ENCODE results near the gene CCDC137.

CCDC137 gene

GRCh38 chr17:81683584-81684441, 17.3 kb downstream of the CCDC137 start, which contains the start of the genes ARL16 and HGS:
Gene ARL16 (minus strand): TSS chr17:81683797. CDS start chr17:81683753, 44 bp downstream.
Gene HGS (plus strand): TSS chr17:81684011. CDS start chr17:81684067, 56 bp downstream.
- DNase-seq: peak; percentile 98

GRCh38 chr17:81684442-81684911, 17.9 kb downstream of the CCDC137 start:
- DNase-seq: no peak

GRCh38 chr17:81685108-81685507, 18.6 kb downstream of the CCDC137 start:
- DNase-seq: no peak

GRCh38 chr17:81686614-81687013, 20.1 kb downstream of the CCDC137 start:
- DNase-seq: no peak

GRCh38 chr17:81687770-81688541, 21.4 kb downstream of the CCDC137 start:
- no peak for DNase-seq

- no peak for DNase-seq
These were observed 22.1 kb downstream of the CCDC137 start for GRCh38 chr17:81688616-81689015.

GRCh38 chr17:81690066-81690465, 23.5 kb downstream of the CCDC137 start:
- no peak for DNase-seq

GRCh38 chr17:81690549-81690948, 24.0 kb downstream of the CCDC137 start:
- no peak for DNase-seq

- DNase-seq: no peak
These were observed 24.7 kb downstream of the CCDC137 start for GRCh38 chr17:81691196-81691595.

- DNase-seq: no peak
These were observed 25.1 kb downstream of the CCDC137 start for GRCh38 chr17:81691608-81692007.

- no peak for DNase-seq
These were observed 27.1 kb downstream of the CCDC137 start for GRCh38 chr17:81693509-81694210.

- no peak for DNase-seq
These were observed 28.3 kb downstream of the CCDC137 start for GRCh38 chr17:81694810-81695209.

- DNase-seq: no peak
These were observed 28.7 kb downstream of the CCDC137 start for GRCh38 chr17:81695211-81695610.

- DNase-seq: no peak
These were observed 29.3 kb downstream of the CCDC137 start for GRCh38 chr17:81695801-81696200.

- no peak for DNase-seq
These were observed 29.8 kb downstream of the CCDC137 start for GRCh38 chr17:81696218-81696941.

GRCh38 chr17:81697261-81698044, 30.9 kb downstream of the CCDC137 start:
- DNase-seq: no peak

- no peak for DNase-seq
These were observed 34.1 kb downstream of the CCDC137 start for GRCh38 chr17:81700353-81701287.

GRCh38 chr17:81701288-81702071, 34.9 kb downstream of the CCDC137 start:
- no peak for DNase-seq

- DNase-seq: peak; percentile 78
These were observed 36.6 kb downstream of the CCDC137 start, which contains the start of gene MRPL12 for GRCh38 chr17:81702934-81703746. Gene MRPL12 (plus strand): TSS chr17:81703367. CDS start chr17:81703502, 135 bp downstream.
